Adipocyte (in vitro differentiated cells): ENCODE measurements around the gene SEPTIN11.
A peak's percentile ranks its signal among the peaks of the same experiment; 100 is the strongest.

ENCODE experiments used
- DNase-seq: peaks from one replicate; pipeline ENCODE4 v3.0.0-alpha.2; 2015; ENCODE audit warnings: low read depth
- H3K27me3 ChIP-seq: replicated peaks from 2 replicates; pipeline ENCODE4 v1.7.0; 2013; ENCODE audit warnings: mild to moderate bottlenecking, low read length, moderate library complexity; ENCODE audit not compliant: control insufficient read depth, insufficient read depth
- H3K36me3 ChIP-seq: 2 replicates; pipeline ENCODE4 v1.7.0; 2013; ENCODE audit warnings: low read length, mild to moderate bottlenecking, moderate library complexity; ENCODE audit not compliant: control insufficient read depth, insufficient read depth, severe bottlenecking
- H3K4me1 ChIP-seq: 2 replicates; pipeline ENCODE4 v1.7.0; 2013; ENCODE audit warnings: mild to moderate bottlenecking, low read length, moderate library complexity; ENCODE audit not compliant: control insufficient read depth, insufficient read depth
- H3K4me3 ChIP-seq: 2 replicates; pipeline ENCODE4 v1.7.0; 2013; ENCODE audit warnings: mild to moderate bottlenecking, low read length, moderate library complexity
- H3K9ac ChIP-seq: 2 replicates; pipeline ENCODE4 v1.7.0; 2013; ENCODE audit warnings: mild to moderate bottlenecking, low read length, moderate library complexity
- H3K9me3 ChIP-seq: 2 replicates; pipeline ENCODE4 v1.7.0; 2013; ENCODE audit warnings: mild to moderate bottlenecking, low read length, moderate library complexity; ENCODE audit not compliant: control insufficient read depth

The SEPTIN11 gene

DNA sequence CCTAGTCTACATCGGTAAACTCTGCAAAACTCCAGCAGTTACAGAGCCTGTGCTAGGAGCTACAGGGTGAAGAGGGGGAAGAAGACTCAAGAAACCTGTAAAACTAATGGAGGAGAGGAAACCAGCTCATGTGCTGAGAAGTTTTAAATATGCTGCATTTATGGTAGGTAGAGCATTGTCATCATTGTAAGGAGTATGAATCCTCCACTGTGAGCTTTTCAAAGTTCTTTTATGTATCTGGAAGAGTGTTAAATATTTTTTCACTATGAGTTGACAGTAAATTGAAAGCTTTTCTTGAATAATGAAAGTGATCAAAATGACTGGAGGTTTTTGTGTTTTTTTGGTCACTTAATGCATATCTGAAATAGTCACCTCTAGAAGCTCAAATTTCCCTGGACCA is 46.2 kb downstream of the SEPTIN11 start:
- Histone ChIP-seq H3K9ac (no peak overlapping the region), H3K9me3 (no peaks in the 10 kb centered on the region), H3K4me3 (no peak overlapping the region), H3K4me1 (peaks cover 36% of the 10 kb centered on the region), H3K36me3 (peaks cover 60% of the 10 kb centered on the region), H3K27me3 (no peaks in the 10 kb centered on the region)
- no peak for DNase-seq

DNA sequence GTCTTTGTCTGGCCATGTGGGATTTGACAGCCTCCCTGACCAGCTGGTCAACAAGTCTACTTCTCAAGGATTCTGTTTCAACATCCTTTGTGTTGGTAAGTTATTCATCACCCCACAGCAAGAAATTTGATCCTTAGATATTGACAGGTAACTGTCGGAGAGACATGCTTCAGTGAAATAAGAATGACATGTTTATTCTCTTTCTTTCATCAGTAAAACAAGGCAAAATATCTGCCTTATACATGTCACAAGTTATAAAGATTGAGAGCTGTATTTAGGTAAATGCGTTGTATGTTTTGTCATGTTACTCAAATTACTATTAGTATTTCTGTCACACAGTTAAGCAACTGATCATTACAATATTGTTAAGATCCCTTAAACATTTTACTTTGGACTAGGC is 46.9 kb downstream of the SEPTIN11 start:
- DNase-seq, result no peak
- peaks cover 30% of the 10 kb centered on the region for H3K4me1 ChIP-seq
- no peak overlapping the region for H3K4me3 ChIP-seq
- no peaks in the 10 kb centered on the region for H3K9me3 ChIP-seq
- H3K9ac ChIP-seq, result no peak overlapping the region
- H3K27me3 ChIP-seq, result no peaks in the 10 kb centered on the region
- peaks cover 67% of the 10 kb centered on the region for H3K36me3 ChIP-seq

DNA sequence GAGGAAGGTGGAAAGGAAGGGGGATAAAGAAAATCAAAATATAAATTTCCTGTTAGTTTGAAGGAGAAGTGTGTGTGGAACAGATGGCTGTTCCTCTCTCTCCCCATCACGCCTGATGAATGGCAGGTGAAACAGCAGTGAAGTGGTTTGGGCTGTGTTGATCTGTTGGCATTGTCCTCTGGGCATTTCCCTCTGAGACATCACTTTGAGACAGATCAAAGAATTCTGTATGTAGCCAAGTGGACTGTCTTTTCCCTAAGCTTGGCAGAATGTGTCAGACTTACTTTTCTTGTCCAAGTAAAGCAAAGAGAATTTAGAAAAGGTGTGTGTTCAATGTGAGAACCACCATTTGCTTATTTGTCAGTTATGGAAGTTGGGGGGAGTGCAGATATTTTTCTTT is 47.5 kb downstream of the SEPTIN11 start:
- Histone ChIP-seq H3K9me3 (no peaks in the 10 kb centered on the region), H3K27me3 (no peaks in the 10 kb centered on the region), H3K4me3 (no peak overlapping the region), H3K36me3 (peaks cover 73% of the 10 kb centered on the region), H3K4me1 (peaks cover 30% of the 10 kb centered on the region), H3K9ac (no peak overlapping the region)
- DNase-seq, result no peak

DNA sequence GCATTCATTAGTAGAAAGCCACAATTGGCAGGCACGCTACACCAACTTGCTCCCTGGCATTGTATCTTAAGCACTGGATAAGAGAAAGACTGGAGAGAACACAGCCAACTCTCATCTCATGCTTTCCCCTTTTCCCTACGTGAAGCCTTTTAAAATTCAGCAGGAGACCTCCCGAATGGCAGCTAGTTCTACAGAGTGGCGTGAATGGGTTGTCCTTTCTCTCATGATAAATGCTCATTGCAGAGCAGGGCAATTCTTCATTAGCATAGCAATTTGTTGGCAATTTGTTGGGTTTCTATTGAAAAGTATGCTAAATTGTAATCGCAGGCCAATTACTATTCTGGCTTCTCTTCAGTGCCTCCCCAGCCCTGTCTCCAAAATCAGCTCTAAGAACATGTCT is 48.0 kb downstream of the SEPTIN11 start:
- Histone ChIP-seq H3K4me1 (peaks cover 31% of the 10 kb centered on the region), H3K9ac (no peak overlapping the region), H3K36me3 (peaks cover 77% of the 10 kb centered on the region), H3K9me3 (no peaks in the 10 kb centered on the region), H3K4me3 (no peak overlapping the region), H3K27me3 (no peaks in the 10 kb centered on the region)
- no peak for DNase-seq

DNA sequence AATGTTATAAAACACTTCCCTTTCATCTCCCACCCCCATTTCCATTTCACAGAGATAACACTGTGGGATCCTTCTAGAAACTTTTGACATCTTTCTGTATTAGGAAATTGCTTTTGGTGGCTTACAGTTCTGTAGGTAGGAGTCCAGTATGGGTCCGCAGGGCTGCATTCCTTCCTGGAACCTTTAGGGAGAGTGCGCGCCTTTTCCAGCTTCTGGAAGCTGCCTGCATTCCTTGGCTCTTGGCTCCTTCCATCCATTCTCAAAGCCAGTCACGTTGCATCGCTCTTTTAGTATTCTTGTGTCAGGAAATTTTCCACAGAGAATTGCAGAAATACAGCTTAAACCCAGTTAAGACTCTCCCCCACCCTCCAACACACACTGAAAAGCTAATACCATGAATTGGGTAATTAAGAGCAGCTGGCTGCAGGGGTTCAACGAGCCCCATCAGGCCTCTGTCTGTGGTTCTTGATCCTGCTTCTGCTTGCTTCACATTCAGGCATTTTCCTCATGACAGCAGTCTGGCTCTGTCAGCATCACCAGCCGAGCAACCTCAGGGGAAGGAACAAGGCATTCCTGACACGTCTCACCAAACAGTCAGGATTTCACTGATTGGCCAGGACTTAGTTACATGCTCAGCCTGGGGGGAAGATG is 48.8 kb downstream of the SEPTIN11 start:
- peak overlapping the region; percentile 30 for H3K9ac ChIP-seq
- peaks cover 86% of the 10 kb centered on the region for H3K36me3 ChIP-seq
- peak; percentile 78 for DNase-seq
- no peaks in the 10 kb centered on the region for H3K27me3 ChIP-seq
- no peak overlapping the region for H3K4me3 ChIP-seq
- H3K4me1 ChIP-seq, result peaks cover 35% of the 10 kb centered on the region
- H3K9me3 ChIP-seq, result no peaks in the 10 kb centered on the region
